Stimulated activated CD4-positive, alpha-beta T cell treated with anti-CD3 and anti-CD28 coated beads, Interleukin-4, amount 100 ng/mL, for 24 hours (primary cell): Measurements from ENCODE around the gene PRICKLE4.
"Not testable (repeated sequence)": the region's sequence is repeated elsewhere in the genome, so short reads cannot be mapped to it uniquely, and the experiment has no call there.

Experiments
- DNase-seq: peaks from one replicate; pipeline ENCODE4 v3.0.0-alpha.2; 2020

The PRICKLE4 gene

GRCh38 chr6:41801380-41801779 lies 20.8 kb downstream of the PRICKLE4 start:
- DNase-seq: no peak

GRCh38 chr6:41805830-41806774 lies 25.5 kb downstream of the PRICKLE4 start:
- DNase-seq: no peak

GRCh38 chr6:41811095-41811494 lies 30.5 kb downstream of the PRICKLE4 start:
- DNase-seq: no peak

GRCh38 chr6:41811946-41812345 lies 31.4 kb downstream of the PRICKLE4 start:
- not testable (repeated sequence) for DNase-seq

GRCh38 chr6:41813469-41813868 lies 32.9 kb downstream of the PRICKLE4 start:
- no peak for DNase-seq

- no peak for DNase-seq
Measured at GRCh38 chr6:41813956-41814355, 33.4 kb downstream of the PRICKLE4 start.

GRCh38 chr6:41814629-41815028 lies 34.0 kb downstream of the PRICKLE4 start:
- no peak for DNase-seq

- DNase-seq: no peak
Measured at GRCh38 chr6:41815587-41815986, 35.0 kb downstream of the PRICKLE4 start.

- no peak for DNase-seq
Measured at GRCh38 chr6:41818271-41819054, 37.9 kb downstream of the PRICKLE4 start.

GRCh38 chr6:41821266-41821665 lies 40.7 kb downstream of the PRICKLE4 start:
- DNase-seq: no peak

- DNase-seq: no peak
Measured at GRCh38 chr6:41822021-41822420, 41.4 kb downstream of the PRICKLE4 start.

GRCh38 chr6:41823178-41823577 lies 42.6 kb downstream of the PRICKLE4 start:
- DNase-seq: no peak

GRCh38 chr6:41824571-41825569 lies 44.3 kb downstream of the PRICKLE4 start:
- DNase-seq: no peak

GRCh38 chr6:41826343-41827022 lies 45.9 kb downstream of the PRICKLE4 start:
- DNase-seq: no peak

GRCh38 chr6:41832263-41832662 lies 51.7 kb downstream of the PRICKLE4 start:
- no peak for DNase-seq

GRCh38 chr6:41836022-41836659 lies 55.6 kb downstream of the PRICKLE4 start:
- DNase-seq: no peak

- no peak for DNase-seq
Measured at GRCh38 chr6:41836660-41837052, 56.1 kb downstream of the PRICKLE4 start.
